ENCODE data around the gene EID2.

- no peak for TF ChIP-seq CTCF (IDR thresholded peaks at IDR 0.05)
- TF ChIP-seq POLR2A (IDR thresholded peaks at IDR 0.05) = no peak
Measured at GRCh38 chr19:39542206-39542605, 2.2 kb upstream of the EID2 start.

Data from vagina (tissue), 2 donors.